Stimulated activated CD4-positive, alpha-beta T cell treated with anti-CD3 and anti-CD28 coated beads, Interleukin-4, amount 100 ng/mL, for 24 hours (primary cell): ENCODE measurements around the gene TMEM201.

ENCODE experiments used
- DNase-seq: peaks from one replicate; pipeline ENCODE4 v3.0.0-alpha.2; 2020

Gene TMEM201

DNA sequence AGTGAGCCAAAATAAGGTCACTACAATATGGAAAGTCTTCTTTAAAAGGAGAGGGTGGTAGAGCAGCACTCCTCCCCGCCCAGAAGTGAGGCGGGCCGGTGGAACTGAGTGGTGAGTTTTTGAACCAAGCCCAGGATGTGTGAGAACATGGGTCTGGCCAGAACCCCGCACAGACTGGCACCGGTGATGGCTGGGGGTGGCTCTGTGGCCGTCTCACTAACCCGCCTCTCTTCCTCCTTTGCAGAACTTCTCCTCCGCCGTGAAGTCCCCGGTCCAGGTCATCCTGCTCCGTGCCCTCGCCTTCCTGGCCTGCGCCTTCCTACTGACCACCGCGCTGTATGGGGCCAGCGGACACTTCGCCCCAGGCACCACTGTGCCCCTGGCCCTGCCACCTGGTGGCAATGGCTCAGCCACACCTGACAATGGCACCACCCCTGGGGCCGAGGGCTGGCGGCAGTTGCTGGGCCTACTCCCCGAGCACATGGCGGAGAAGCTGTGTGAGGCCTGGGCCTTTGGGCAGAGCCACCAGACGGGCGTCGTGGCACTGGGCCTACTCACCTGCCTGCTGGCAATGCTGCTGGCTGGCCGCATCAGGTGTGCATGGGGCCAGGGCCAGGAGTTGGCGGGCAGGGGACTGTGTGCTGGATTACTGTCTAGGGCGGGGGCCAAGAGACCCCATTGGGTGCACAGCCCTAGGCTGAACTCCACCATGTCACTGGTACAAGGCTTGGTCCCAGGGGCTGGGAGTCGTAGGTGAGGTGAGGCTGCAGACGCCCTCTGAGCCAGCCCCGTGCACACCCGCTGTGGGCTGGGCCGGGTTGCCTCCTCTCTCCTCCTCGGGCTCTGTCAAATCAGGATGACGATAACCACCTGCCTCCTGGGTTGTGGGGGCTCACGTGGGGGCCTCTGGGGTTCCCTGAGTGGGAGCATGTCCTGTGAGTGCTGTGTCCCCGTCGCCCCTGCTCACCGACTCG, 12.4 kb downstream of the TMEM201 start:
- no peak for DNase-seq

DNA sequence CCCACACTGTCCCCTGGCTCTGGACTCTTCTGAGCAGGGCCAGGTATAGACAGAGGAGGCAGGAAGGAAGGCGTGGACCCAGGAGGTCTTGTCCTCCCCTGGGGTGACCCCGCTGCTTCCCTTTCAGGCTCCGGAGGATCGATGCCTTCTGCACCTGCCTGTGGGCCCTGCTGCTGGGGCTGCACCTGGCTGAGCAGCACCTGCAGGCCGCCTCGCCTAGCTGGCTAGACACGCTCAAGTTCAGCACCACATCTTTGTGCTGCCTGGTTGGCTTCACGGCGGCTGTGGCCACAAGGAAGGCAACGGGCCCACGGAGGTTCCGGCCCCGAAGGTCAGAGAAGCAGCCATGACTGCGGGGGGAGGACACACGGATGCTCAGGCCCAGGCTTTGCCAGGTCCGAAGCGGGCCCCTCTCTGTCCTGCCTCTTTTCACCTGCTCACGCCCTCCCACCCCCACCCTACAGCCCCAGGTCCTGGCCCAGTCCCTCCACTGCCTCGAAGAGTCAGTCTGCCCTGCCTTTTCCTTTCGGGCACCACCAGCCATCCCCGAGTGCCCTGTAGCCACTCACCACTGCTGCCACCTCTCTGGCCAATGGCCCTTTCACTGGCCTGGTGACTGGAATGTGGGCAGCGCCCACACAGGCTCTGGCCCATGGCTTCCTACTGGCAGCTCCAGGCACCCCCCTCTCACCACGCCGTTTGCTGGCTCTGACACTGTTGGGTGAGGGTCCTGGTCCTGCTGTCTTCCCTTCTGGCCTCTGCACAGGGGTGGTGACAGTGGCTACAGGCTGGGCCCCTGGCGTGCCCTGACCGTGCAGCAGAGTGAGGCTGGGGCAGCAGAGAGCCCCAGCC, 13.5 kb downstream of the TMEM201 start:
- no peak for DNase-seq

DNA sequence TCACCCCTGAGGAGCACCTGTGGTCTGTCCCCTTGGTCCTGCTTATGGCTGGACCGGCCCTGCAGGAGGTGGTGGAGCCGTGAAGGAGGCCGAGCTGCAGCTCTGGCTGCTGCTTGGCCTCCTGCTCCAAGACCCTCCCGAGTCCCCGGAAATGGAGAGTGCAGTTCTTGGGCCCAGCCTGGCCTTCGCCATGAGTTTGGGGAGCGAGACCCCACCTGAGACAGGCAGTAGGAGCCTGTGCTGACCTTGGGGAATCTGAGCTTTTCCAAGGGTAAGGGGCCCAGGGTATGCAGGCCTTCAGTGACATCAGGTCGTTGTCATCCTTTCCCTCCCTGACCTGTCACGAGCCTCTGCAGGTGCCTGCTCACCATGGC, 14.1 kb downstream of the TMEM201 start:
- DNase-seq: no peak

DNA sequence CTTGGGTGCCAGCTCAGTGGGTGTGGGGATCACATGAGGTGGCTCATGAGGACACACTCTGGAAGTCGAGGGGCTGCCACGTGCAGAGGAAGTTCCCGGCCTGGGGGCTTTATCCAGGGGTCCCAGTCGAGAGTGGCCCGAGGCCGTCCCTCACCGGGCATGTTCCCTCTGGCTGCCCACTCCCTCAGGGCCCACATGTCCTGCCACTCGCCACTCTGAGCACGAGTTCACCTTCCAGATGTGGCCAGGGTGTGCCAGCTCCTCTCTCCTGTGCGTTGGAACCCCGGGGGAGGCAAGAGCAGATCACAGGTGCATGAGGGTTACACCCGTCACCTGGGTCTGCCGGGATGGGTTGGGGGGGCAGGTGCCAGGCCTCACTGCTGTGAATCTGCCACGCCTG, 14.6 kb downstream of the TMEM201 start:
- DNase-seq: no peak

DNA sequence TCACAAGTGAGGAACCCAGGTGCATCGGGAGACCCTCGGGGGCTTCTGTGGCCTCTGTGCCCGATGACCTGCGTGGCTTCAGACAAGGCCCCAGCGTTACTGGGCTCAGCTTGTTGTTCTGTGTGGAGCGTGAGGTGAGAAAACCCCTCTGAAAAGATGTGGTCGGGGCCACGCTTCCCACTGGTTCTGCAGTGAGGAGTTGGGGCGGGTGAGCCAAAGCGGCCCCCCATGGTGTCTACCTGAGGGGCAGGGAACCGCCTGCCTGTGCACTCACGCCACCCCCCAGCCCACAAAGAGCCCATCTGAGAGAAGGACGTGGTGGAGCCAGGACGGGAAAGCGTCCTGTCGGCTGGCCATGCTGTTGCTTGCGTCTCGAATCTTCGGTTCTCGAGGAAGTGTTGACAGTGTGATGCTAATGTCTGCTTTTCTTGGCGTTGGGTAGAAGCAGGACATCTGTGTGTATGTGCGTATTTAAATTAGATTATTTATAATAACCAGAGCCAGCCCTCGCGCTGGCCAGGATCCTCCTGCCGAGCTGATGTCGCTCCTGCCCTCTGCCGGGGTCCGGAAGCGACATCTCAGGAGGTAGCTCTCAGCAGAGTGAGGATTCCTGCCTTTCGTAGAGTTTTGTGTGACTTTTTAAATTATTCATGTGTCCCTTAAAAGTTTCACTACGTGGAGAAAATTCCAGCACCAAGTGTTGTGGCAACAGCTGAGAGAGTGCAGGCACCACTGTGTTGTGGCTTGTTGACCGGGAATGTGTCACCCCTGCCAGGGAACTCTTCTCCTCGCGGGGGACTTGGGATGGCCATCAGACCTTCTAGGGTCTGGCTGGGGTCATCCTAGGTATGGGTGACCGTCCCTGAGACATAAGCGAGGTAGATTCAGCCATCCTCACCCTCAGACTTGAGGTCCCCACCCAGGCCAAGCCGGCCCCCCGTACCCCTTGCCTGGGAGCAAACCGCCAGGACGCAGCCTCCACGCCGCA, 15.3 kb downstream of the TMEM201 start:
- DNase-seq: no peak

DNA sequence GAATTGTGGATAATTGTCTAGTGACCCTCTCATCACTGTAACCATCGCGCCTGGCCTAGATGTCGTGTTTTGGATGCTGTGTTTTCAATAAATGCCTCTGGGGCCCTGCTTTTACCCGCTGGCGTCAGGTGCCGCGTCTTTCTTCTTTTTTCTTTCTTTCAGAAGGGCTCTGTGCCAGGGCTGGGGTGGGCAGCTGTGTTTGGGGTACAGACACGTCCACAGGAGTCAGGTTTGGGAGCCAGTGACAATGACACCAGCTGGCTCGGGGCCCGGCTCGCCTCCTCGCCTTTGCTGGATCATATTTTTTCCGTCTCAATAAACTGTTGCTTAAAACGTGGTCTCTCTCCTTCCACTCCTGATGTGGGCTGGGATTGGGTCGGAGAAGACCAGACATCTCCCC, 16.1 kb downstream of the TMEM201 start:
- DNase-seq: no peak

DNA sequence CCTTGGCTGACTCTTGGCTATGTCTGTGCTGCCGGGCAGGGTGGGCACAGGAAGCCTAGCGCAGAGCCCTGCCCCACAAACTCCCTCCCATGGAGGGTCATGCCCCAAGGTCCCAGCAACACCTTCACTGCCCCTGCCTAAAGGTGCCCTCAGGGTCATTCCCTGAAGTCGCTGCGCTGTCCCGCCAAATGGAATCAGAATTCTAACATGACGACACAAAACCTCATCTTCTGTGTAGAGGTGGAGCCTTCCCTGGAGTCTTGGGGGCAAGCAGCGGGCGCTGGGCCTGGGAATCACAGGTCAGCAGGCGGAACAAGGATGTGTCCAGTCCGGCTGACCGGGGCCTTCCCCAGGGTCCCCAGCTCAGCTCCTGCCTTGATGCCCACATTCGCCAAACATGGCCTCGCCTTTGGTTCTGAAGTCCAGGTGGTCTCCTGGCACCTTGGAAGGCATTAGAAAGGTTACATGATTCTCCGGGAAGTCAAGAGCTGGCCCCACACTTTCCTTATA, 17.3 kb downstream of the TMEM201 start:
- DNase-seq: no peak

DNA sequence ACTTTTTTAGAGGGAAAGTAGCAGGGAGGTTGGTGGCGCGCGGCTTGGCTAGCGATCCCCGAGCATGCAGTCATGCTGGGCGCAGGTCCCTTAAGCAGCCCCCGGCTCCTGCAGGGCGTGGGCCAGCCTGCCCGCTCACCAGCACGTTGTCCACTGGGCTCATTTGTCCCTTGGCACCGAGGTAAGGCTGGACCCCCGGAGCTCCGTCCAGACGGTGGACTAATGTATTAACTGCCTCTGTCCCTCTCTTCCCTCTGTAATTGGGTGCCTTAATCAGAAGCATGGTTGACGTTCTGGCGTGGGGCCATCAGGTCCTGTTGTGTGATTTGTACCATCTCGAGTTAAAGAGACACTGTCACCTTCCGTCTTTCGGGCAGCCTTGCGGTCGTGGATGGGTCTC, 17.7 kb downstream of the TMEM201 start:
- DNase-seq: no peak

DNA sequence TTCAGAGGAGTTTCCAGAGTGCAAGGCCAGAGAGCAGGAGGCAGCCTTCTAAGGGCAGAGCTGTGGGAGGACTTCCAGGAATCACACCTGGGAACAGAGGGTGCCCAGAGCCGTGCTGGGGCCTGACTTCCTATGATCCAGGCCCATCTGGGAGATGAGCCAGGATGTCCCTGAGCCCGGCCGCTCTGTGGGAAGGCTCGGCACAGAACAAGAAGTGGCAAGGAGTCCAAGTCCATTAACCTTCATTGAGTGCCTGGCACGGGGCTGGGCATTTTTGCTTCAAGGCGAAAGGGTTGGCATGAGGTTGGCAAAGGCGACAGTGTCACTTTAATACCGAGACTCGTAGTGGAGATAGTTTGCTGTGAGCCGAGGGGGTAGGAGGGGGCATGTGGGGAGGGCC, 18.2 kb downstream of the TMEM201 start:
- no peak for DNase-seq

DNA sequence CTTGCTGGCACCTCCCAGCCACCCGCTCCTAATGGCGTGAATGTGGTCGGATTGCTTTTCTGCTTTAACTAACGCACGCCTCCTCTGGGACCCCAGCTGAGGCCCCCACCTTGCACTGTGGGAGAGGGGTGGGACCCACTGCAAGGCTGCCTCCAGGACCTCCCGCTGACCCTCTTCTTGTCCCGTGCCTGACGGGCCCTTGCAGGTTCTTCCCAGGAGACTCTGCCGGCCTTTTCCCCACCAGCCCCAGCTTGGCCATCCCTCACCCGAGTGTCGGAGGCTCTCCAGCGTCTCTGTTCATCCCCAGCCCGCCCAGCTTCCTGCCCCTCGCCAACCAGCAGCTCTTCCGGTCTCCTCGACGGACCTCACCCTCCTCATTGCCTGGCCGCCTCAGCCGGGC, 18.6 kb downstream of the TMEM201 start:
- DNase-seq: no peak

DNA sequence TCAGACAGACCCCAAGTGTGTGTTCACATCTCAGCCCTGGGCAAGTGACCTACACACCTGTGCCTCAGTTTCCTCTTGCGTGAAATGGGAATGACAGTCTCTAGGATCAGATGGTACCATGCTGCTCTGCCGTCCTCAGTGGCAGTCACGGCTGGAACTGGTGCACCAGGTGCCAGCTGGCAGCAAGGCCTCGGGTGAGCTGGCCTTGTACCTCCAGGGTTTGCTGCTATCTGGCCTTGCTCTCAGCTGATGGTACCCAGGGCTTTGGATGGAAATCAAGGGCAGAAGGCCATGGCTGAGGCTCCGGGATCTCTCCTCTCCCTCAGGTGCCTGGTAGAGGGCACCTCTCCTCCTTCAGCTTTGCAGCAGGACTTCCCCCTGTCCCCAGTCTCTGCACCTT, 21.3 kb downstream of the TMEM201 start:
- no peak for DNase-seq

DNA sequence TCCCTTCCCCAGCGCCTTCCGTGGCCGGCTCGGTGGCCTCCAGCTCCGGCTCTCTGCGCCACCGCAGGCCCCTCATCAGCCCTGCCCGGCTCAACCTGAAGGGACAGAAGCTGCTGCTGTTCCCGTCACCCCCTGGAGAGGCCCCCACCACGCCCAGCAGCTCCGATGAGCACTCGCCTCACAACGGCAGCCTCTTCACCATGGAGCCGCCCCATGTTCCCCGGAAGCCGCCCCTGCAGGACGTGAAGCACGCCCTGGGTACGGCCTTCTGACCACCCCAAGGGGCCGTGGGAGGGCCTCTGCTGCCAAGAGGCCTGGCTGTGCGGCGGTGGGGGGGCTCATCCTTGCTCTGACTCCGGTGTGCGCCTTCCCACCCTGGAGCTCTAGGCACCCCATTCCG, 21.8 kb downstream of the TMEM201 start:
- DNase-seq: no peak

DNA sequence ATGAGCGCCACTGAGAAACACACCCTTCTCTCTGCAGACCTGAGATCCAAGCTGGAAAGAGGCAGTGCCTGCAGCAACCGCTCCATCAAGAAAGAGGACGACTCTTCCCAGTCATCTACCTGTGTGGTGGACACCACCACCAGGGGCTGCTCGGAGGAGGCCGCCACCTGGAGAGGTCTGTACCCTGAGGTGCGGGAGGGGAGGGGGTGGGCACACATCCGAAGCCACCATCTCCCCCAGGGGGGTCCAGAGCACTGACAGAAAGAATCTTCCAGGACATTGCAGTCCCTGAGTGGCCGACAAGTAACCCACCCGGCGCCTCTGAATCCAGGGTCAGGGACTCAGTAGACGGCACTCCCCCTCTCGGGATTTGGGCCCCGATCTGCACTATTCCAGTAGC, 23.0 kb downstream of the TMEM201 start:
- DNase-seq: no peak

DNA sequence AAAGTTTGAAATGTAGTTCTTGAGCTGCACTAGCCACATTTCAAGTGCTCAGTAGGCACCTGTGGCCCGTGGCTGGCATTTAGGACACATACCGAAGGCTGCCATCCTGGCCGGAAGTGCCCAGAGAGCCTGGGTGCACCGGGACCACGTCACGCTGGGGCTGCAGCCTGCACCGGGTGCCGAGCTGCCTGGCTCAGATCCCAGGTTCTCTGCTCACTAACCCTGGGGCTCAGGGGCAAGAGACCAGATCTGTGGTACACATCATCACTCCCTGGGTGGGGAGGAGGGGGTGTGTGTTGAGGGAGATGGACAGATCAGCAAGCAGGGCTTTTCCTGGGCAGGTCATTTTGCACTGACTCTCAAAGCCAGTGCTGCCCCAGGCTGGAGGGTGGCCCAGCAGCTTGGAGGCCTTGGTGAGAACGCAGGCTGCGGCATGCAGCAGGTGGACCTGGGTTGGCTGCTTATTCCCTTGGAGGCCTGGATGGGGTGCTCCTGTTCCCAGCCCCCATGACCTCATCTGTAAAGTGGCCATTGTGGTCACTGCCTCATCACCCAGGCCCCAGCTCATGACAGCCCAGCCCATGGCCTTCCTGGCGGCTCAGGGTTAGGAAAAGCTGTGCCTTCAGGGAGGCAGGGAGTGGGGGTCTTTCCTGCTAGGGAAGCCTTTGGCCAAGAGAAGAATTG, 23.6 kb downstream of the TMEM201 start:
- no peak for DNase-seq

DNA sequence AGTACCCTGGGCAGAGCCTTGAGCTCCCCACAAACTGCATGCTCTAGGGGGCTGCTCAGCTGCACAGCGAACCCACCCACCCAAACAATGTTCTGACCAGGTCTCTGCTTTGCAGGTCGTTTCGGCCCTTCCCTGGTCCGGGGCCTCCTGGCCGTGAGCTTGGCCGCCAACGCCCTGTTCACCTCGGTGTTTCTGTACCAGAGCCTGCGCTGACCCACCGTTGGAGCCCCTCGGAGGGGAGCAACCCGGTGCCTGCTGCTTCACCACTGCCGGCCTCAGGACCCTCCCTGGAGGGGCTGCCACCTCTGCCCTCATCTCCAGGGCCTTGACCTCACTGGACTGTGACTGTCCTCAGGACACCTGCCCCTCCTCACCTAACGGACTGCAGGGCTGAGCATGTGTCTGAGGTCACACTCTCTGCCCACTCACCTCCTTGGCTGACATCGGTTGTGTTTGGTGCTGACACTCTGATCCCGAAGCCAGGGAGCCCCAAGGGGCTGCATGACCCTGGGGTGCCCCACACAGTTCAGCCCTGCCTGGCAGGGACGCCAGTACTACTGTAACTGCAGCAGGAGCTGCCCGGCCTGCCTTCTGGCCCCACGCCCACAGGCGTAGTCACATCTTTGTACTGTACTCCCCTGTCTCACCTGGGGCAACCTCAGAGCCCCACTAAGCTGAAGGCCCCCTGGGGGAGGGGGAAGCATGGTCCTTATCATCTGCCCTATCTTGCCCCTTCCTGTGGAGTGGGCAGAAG, 24.3 kb downstream of the TMEM201 start:
- DNase-seq: no peak

DNA sequence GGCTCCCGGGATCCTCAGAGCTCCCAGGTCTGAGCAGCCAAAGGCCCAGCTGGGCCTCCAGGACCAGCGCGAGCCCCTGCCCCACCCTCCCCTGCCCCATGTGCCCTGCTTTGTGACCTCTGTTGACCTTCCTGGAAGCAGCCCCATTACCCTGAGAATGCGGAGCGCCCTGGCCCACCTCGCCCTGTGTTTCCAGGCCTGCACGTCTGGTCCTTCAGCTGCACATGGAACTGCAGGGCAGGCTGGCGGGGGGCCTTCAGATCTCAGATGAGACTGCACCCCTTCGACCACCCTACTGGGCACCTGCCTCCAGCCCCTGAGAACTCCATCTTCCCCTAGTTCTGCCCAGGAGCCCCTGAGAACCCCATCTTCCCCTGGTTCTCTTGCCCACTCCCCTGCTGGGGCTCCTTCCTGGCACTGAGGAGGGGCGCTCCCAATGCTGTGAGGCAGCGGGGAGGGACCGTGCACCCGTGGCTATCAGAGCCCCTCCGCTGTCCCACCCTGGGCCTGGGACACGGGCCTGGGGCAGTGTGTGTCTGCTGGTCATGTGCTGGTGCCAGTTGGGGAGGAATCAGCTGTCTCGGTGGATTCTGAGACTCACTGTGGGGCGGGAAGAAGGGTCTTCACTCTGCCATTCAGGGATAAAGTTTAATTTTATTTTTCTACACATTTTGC, 25.1 kb downstream of the TMEM201 start:
- DNase-seq: no peak

DNA sequence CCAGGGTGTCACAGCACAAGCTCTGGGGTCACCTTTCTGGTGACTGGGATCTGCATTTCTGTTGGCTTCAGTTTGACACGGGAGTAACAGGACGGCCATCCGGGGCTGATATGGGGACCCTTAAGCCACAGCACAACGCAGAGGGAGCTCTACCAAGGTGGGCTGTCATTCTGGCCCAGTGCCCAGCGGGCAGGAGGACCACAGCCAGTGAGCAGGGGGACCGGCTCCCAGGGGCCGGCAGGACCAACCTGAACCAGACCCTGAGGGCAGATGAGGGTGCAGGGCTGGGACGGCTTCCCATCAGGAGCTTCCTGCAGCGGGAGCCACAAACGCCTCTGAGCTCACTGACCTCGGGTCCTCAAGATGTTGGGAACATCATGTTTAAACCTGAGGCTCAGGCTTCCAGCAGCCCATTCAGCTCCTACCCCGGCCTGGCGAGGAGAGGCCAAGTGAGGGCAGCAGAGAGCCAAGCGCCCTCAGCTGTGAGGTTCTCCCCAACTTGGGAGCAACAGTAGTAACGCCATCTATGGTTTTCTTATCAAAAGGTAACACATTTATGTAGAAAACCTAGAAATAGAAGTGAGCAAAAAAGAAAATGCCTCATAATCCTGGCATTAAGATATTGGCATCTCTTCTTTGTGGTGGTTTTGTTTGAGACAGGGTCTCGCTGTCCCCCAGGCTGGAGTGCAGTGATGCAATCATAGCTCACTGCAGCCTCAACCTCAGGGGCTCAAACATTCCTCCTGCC, 26.8 kb downstream of the TMEM201 start:
- peak; percentile 59 for DNase-seq

DNA sequence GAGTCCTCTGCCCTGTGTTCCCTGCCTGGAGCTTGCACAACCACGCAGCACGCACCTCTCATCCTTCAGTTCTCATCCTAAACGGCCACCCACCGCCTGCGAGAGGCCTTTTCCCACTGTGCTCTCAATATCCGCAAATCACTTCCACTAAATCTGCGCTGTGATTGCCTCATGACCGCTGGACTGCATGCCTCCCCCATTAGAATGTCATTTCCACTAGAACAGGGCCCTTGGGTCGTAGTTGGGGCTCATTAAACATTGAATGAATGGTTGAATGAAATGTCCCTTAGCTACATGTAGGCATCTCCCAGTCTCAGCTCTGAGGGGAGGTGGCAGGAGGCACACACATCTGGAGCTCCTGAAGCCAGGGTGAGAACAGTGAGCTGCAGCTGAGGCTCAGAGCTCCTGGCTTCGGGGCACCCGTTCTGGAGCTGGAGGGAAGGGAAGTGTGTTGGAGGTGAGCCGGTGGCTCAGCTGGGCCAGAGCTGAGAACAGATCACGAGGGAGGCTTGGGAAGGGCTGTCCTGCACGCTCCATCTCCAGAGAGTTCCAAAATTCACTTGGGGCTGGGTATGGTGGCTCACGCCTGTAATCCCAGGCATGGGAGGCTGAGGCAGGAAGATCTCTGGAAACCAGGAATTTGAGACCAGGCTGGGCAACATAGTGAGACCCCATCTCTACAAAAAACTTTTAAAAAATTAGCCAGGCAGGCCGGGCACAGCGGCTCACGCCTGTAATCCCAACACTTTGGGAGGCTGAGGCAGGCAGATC, 30.4 kb downstream of the TMEM201 start:
- no peak for DNase-seq

DNA sequence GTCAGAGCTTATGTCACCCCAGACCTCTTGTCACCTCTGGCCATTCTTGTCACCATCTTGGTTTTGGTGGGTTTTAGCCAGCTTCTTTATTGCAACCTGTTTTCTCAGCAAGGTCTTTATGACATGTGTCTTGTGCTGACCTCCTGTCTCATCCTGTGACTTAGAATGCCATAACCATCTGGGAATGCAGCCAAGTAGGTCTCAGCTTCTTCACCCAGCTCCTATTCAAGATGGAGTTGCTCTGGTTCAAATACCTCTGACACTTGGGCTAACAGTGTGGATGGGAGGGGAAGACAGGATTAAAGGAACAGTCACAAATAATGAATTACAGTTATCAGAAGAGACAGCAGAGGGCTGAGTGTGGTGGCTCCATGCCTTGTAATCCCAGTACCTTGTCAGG, 32.3 kb downstream of the TMEM201 start:
- no peak for DNase-seq
